GM21723 (cell line): Measurements from ENCODE around the gene DMAP1.

Experiments
- ATAC-seq: cut with Tn5 transposase; IDR thresholded peaks from one replicate; pipeline ENCODE4 v1.9.1; 2021; ENCODE audit warnings: mild to moderate bottlenecking, moderate library complexity; ENCODE audit not compliant: unreplicated experiment

Gene DMAP1

DNA sequence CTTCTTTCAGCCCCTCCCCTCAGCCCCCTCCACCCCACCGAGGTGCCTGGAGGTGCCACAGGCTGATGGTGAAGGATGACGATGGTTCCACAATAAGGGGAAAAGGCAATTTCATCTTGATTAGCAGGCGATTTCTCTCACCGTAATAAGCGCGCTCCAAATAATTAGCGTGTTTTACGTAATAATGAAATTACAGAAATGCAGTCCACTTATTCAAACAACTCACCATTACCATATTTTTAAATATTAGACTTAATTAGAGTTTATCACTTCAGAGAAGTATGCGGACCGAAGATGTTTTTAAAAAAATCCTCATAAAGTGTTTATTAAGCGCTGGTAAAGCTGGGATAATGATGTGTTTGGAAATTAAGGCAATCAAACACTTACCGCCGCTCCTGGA, 14.9 kb downstream of the DMAP1 start:
- no peak for ATAC-seq

DNA sequence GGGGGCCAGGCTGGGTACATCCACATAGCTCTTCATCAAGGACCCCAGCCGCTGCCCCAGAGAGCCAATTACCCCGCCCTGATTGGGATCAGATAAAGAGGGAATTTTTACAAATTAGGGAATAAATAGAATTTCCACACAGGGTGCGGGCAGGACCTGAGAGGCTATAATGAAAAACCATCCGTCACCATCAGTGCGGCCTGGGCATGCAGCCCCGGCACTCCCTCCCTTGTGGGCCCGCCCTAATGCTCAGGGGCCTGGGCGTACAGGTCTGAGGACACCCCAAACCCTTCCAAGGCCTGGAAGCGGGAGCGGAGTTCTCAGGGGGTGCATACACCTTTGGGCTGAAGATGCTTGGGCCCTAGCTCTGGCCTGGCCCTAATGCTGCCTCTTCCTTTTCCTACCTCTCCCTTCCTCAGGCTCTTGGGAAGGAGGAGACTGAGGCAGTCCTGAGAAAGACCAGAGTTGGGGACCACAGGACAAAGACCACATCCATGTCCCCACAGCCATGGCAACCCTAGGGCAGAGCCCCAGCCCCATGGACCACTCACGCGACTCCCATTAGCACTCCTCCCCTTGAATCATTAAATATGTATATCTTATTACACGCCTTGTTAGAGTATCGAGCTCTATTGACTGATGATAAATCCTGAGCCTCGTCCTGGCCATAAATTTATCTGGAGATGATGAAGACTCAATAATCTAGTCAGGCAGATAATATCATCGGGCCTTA, 16.3 kb downstream of the DMAP1 start:
- ATAC-seq = no peak

DNA sequence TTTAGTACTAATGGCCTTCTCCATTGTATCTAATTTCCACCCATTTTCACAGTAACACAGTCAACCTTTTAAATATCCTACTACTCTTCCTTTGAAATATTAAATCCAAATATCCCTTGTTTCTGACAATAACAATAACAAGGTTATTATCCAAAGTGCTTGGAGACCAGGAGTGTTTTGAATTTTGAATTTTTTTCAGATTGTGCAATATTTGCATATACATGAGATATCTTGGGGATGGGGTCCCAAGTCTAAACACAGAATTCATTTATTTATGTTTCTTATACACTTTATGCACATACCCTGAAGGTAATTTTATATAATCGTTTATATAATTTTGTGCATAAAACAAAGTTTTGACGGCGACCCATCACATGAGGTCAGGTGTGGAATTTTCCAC, 17.5 kb downstream of the DMAP1 start:
- ATAC-seq = no peak

DNA sequence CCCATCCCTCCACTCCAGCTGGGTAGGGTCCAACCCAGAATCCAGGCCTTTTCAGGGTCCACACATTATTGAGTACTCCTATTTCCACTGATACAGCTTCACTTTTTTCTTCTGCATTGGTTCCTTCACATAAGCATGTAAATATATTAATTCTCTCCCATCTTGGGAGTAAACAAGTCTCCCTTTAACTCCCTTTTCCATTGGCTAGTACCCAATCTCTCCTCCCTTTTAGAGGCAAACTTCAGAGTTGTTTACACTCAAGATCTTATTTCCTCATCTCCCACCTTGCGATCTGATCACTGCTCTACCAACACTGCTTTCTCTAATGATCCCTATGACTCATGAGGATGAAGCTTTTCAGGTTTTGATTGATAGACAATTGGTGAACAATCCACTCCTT, 20.3 kb downstream of the DMAP1 start:
- ATAC-seq = no peak

DNA sequence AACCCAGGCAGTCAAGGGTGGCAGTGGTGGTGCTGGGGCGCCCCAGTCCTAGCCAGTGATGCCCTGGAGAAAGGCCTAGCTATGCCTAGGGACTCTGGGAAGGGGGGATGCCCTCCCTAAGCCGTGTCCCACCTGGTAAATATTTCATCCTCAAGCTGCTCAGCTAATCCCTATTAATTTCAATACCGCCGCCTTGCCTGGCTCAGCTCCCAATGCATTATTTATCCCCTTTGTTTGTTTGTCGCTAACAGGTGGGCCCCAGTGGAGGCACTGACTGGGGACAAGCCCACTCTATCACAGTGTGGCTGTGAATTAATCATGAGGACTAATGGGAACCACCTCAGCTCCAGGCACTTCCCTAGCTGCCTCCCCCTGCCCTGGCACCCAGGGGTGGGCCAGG, 22.5 kb downstream of the DMAP1 start:
- ATAC-seq = no peak

DNA sequence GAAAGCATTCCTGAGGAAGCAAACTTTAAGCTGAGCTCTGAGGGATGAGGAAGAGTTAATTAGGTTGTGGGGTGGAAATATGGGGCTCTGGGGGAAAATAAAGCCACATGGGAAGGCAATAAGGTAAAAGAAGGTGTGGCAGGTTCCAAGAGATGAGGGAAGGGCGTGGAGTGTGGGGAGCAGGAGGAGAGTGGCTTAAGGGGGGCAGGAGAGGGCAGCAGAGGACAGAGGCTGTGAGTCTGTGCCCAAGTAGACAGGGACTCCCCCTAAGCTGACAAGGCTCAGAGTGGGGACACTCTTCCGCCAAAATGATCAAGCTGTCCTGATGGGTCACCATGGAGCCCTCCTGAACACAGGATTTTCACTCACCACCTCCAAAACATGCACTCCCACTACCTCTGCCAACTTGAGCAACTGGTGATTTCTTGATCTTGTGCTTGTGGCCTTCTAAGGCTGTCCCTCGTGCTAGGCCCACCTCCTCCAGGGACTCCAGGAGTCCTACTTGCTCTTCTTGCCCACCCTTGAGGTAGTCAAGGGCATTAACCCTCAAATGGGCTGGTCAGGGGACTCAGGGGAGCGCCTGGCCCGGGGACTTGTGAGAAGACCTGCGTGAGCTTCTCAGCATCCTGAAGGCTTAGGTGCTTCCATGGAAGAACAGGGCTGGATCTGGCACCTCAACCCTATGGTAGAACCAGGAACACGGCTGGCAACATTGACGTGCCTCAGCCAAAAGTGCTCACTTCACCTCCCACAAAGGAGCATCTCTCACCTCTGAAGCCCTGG, 23.4 kb downstream of the DMAP1 start:
- ATAC-seq = no peak

DNA sequence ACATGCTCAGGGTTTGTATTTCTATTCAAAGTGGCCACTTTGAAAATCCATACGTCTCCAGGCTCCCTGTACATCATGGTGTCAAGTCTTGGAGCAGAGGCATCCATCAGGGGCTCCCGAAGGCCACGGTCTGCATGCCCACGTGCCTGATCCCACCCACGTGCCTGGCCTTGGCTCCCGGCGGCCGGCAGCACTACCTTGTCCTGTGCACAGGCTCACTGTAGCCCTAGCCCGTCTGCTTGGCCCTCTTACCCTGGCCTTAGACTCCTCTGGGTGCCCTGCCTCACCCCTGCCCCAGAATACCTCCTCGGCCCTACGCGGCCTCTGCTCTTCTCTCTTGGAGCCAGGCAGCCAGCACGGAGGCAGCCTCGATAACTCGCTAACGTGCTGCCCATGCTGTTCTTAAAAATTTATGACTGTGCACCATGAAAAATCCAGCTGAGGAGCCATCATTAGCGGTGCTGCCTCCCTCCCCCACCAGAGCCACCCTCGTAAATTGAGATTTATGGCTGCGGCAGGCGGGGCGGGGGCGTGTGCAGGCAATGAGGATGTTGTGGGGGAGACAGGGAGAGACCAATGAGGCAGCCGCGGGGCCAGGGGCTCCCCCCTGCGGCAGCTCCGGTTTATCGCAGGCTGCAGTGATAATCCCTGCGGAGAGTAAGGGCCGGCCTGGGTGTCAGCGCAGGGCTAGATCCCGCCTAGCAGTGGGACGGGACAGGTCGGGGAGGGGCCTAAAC, 24.6 kb downstream of the DMAP1 start:
- ATAC-seq = no peak

DNA sequence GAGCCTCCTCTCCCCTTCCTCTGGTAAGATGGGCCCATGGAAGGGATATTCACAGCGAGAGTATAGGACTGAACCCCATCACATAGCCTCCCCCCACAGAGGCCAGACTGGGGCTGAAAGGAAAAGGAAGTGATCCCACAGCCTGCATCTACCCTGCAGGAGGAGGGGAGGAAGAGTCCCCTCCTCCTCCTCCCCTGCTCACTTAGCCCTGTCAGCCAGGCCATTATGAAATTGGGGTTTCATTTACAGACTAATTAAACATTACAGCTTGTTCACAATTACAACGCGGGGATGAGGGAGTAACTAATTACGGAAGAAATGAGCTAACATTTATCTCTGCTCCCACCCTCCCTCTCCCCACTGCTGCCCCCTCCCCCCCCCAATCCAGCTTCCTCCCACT, 25.4 kb downstream of the DMAP1 start:
- ATAC-seq = no peak

DNA sequence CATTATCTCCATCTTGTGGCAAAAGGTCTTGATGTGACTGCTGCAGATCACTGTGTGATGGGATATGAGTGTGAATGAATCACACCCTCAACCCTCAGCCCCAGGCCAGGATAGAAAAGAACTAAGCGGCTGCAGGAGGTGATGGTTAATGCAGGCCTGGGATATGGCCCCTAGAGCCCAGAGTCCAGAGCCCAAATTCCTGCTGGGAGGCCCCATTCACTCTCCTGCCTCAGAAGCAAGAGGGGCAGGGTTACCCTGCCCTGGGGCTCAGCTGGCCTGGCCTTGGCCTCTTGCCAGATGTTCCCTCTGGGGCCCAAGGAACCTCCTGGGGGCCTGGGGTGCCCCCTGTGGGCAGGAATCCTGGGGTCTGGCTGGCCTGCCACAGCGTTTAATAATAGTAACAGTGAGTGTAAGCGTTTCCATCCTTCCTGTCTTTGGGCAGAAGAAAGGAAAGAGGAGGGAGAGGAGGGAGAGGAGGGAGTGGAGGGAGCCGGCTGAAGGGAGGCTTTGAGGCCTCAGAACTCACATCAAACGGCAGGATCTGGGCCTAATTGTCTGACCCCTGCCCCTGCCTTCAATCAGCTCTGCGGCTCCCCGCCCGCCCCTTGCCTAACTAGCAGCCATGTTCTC, 26.2 kb downstream of the DMAP1 start:
- ATAC-seq = no peak

DNA sequence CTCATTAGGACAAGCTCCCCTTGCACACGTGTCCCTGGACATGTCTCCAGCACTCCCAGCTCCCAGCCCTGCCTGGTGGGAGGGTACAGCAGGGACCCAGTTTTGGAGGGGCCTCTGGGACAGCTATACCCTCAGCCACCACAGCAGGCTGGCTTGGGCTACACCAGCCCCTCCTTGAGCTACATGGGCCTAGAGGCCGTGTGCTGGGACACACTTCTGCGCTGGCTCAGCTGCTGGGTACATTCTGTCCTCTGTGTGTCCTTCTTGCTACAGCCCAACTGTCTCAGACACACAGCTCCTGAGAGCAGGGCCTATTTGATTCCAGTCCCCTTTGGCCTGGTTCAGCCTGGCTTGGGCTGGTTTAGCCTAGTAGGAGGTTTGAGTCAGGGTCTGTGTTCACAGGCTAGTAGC, 26.7 kb downstream of the DMAP1 start:
- ATAC-seq = no peak

DNA sequence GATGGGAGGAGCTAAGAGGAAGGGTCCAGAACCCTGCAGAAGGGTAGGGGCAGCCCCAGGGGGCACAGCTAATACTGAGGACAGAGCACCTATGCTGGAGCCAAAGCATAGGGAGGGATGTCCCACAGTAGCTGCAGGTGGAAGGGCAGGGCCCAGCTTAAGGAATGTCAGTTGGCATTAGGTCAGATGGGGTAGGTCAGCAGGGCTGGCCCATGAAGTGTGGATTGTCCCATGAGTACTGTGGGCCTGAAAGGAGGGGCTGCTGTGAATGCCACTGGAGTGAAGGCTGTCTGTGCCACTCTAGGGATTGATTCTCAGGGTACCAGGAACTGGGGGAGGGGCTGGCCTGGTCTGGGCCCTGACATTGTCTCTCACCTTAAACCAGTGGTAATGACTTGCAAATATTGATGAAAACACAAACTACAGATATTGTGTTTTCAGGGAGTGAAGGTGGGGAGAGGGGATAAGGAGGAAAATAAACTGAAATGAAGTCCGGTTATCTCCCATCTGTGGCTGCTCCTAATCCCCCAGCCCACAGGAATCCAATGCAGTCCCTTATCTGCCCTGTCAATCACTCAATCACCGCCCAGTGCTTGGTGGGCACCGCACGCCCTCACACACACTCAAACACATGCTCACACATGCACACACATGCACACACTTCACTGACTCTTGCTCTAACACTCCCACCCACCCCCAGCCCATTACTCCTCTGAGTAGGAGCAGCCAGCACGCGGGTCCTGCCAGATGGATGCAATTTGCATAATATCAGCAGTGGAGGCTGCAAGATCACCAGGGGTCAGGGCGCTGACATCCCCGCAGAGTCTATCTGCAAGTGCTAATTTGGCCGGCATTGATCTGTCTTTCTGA, 27.8 kb downstream of the DMAP1 start:
- ATAC-seq = no peak

DNA sequence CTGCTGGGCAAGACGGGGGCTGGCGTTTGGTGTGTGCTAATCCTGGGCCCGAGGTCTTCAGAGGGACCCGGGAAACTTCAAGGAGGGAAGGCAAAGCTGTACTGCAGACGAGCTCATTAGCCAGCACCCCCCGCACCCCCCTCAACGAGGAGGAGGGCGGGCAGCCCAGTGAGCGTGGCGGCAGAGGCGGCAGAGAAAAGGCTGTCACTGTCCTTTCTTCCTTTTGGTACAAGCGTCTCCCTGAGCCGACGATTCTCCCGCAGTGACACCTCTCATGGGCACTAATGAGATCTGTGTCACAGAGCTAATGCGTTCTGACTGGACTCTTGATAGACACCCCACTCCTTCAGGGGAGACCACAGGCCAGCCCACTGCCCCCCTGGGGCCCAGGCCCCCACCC, 29.5 kb downstream of the DMAP1 start:
- ATAC-seq = no peak

DNA sequence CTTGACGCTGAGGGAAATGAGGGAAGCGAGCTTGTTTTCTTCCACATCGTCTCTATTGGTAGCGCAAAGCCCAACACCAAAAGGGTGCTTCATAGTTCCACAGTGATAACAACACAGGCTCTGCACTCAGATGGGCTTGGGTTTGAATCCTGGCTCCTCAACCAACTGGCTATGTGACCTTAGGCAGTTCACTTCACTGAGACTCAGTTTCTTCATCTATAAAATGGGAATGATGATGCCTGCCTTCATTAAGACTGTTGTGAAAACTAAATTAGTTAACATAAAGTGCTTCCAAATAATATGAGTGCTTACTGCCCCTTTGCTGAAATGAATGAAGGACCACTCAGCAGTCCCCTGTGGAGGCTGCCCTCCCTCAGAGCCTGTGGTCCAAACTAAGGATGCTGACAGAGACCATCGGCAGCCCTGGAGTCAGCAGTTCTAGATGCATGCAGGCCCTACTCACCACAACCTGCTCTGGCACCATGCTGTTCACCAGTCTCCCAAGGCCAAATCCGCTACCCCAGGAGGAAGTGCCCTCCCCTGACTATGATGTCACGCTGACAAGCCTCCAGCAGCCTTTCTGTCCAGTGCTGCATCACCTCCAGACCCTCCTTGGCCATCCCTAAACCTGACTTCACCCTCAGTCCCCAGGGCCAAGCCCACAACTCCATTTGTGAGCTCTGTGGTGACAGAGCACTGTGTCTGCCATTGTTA, 30.7 kb downstream of the DMAP1 start:
- no peak for ATAC-seq

DNA sequence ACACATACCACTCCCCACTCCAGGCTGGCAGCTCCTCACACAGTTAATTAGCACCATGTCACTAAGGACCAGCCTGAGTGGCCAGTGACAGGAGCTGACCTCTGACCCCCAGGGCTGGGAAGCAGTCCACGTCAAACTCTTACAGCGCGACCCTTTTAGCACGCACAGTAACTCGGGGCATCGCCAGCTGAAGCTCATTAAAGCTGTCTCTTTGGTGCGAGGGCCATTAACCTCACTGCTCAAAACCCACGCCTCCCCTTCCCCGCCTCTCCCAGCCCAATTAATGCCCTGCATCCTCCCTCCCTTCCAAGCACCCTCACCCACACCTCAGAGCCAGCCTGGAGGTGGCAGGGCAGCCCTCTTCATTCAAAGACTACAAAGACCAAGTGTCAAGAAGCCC, 31.7 kb downstream of the DMAP1 start:
- ATAC-seq = no peak

DNA sequence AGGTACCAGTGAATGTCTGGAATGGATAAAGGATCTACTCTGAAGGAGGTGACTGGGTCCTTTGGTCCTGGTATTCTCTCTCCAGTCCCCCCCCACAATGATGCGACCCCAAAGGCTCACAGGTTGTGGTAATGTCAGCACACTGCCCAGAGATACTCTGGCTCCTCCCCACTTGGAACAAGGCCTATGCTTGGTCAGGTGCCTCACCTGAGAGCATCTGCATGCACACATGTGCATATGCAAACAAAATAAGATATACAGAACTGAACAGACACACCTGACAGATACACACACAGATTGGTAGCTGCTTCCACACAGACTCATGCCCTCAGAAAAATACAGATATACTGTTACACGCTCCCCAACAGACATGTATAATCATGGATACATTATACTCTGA, 33.5 kb downstream of the DMAP1 start:
- ATAC-seq = no peak

DNA sequence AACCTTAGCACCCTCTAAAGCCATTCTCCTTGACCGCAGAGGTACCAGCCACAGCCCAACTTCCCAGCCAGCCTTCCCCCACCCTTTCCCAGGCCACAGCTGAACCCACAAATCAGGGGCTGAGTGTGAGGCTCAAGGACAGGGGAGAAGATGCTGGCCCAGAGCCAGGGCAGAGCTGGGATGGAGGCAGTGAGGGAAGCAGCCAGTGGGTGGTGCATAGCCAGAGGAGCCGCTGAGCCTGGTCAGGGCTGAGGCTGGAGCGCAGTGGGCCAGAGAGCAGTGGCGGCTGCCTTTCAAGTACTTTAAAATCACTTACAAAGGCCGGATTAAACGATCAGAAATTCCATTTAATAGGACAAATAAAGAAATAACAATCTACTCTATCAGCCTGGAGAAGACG, 36.3 kb downstream of the DMAP1 start:
- ATAC-seq = no peak

DNA sequence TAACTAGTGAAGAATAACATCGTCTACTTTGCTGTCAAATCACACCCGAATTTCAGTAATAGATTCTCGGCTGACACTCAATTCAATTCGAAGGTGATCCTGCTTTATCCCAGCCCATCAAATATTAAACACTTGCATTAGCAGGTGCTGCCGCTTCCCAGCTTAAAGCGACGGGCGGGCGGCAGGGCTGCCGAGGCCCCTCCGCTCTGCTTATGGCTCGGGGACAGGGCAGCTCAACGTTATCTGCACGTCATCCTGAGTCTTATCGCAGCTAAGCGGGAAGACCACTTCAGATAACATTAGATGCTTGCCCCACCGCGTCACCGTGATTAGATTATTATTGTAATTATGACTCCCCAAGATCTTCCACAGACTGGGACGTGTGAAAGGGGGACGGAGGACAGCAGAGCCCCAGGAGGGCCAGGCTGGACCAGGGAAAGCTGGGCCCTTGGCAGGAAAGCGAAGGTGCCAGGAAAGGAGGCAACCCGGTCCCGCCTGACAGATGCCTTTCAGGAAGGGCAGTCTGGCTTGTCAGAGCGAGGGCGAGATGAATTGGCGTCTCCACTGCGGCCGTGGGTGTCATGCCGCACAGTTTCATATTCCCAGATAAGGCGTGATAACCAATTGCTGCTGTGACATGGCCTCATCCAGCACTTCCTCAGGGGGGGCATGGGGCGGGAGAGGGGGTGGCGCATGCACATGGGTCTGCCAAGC, 37.0 kb downstream of the DMAP1 start:
- ATAC-seq = no peak

DNA sequence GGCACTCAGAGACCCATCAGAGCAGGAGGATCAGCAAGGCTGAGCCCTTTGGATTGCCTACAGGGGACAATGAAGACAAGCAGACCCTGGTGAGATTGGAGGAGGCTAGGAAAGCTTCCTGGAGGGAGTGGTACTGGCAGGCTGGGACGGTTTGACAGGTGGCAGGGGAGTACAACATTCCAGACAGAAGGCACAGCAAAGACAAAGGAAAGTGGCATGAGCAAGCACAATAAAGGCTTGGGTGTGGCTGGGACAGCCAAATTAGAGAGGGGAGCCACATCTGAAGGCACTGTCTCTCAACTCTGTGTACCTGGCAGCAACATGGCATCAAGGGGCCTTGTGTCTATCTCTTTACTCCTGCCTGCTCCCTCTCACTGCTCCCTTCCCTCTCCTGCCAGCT, 38.2 kb downstream of the DMAP1 start:
- no peak for ATAC-seq

DNA sequence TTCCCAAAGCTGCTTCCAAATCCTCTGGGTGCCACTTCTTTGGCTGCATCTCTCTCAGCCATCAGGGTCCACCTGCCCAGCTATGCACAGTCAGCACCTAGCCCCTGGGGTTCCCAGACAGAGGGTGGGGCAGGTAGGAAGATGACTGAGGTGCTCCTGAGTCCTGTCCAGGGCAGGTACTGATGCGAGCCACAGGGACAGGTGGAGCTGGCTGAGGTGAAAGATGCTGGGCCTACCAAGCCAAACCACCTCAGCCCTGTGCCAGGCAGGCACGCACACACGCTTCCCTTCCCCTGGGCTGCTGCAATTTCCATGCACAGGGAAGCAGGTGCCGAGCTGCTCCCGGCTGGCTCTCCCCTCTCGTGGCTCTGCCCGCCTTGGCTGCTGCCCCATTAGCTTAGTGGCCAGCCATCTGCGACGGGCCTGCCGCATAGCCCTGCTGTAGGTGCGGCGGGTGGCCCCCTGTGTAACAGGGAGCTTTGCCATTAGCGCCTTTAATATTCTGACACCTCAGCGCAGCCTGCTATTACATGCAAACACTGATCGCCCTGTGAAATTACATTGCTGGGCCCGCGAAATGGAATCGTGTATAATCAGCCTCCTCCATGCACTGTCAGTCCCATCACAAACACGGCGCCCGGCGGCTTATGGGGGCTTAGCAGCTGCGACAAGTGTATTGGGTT, 38.9 kb downstream of the DMAP1 start:
- no peak for ATAC-seq
